ENCODE data around the gene PCAT6. TPM values are rescaled to one million over a fixed set of nuclear protein-coding genes. Genes with fewer than 3 reads are reported as not detected.

Gene PCAT6
- total and polyA plus RNA-seq, 9 donors, result 0.22 to 2.8 (median 2.3) TPM

DNA sequence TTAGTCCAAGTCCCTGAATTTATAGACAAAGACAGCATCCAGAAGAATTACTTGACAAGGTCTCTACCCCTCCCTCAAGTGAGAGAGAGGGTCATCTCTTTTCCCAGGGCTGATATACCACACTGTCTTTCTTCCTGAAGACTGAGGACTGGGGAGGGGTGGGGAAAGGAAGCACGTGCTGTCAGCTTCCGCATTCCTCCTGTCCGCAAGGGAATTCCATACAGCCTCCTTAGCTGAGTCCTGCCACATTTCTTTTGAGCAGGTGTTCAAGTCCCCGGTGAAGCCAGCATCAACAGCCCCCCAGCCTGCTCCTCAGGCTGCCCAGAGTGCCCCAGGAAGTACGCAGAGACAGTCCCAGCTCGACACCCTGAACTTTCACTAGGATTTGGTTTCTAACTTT, 34.2 kb downstream of the PCAT6 start:
- no peak overlapping the region for H3K27ac ChIP-seq (ENCODE audit: low read length)
- no peak overlapping the region for H3K4me3 ChIP-seq (ENCODE audit: low read length)
- peaks cover 4% of the 10 kb centered on the region for H3K4me1 ChIP-seq (ENCODE audit: control insufficient read depth, insufficient read depth, low read length)
- H3K27me3 ChIP-seq (ENCODE audit: control insufficient read depth, insufficient read depth, low read length), result peaks cover 2% of the 10 kb centered on the region
- no peaks in the 10 kb centered on the region for H3K36me3 ChIP-seq (ENCODE audit: control insufficient read depth, insufficient read depth, low read length)
- DNase-seq, result no peak
- H3K9me3 ChIP-seq (replicated peaks; ENCODE audit: control insufficient read depth, low read depth, low read length), result no peaks in the 10 kb centered on the region
- whole genome bisulfite sequencing (ENCODE audit: insufficient coverage), result 66% methylated on average over 3 of the region's 6 CpGs

- Histone ChIP-seq H3K27ac (ENCODE audit: low read length) (no peak overlapping the region), H3K36me3 (ENCODE audit: control insufficient read depth, insufficient read depth, low read length) (no peaks in the 10 kb centered on the region), H3K4me1 (ENCODE audit: control insufficient read depth, insufficient read depth, low read length) (peaks cover 4% of the 10 kb centered on the region), H3K9me3 (replicated peaks; ENCODE audit: control insufficient read depth, low read depth, low read length) (no peaks in the 10 kb centered on the region), H3K4me3 (ENCODE audit: low read length) (no peak overlapping the region), H3K27me3 (ENCODE audit: control insufficient read depth, insufficient read depth, low read length) (peaks cover 2% of the 10 kb centered on the region)
- no CpG with 5 or more reads among the region's 2 CpGs for WGBS (ENCODE audit: insufficient coverage)
- DNase-seq, result no peak
Observed at GRCh38 chr1:202848191-202848542, 37.4 kb downstream of the PCAT6 start.

DNA sequence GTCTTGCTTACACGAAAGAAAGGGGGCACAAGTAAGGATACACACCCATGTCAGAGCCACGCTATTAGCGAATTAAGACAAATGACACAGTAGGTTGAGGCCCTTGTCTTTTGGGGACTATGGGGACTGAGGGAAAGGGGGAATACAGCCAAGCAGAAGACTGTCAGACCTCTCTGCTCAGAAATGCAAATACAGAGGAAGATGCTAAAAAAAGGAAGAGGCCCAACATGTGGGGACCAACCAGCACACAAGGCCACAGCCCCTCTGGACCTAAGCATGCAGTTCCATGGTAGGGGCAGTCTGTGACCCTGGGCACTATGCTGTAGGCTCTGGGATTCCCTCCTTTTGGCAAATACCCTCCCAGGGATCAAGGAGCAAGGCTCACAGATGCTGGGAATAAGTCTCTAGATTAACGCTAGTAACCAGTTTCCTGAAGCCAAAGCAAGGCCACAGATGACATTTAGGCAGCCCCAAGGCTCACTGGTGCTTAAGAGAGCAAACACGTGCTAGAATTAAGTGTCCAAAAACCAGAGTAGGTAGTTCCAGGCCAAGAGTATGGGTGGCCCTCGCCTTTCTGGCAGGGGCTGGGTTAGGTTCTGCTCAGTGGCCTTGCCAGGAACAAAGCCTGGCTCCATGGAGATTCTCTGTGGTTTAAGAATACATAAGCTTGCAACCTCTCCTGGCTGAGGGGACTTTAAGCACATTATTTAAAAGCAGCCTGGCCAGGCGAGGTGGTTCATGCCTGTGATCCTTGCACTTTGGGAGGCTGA, 40.0 kb downstream of the PCAT6 start:
- H3K36me3 ChIP-seq (ENCODE audit: control insufficient read depth, insufficient read depth, low read length), result no peaks in the 10 kb centered on the region
- H3K4me3 ChIP-seq (ENCODE audit: low read length), result no peak overlapping the region
- WGBS (ENCODE audit: insufficient coverage), result 79% methylated on average over 5 of the region's 7 CpGs
- H3K4me1 ChIP-seq (ENCODE audit: control insufficient read depth, insufficient read depth, low read length), result no peaks in the 10 kb centered on the region
- H3K9me3 ChIP-seq (replicated peaks; ENCODE audit: control insufficient read depth, low read depth, low read length), result no peaks in the 10 kb centered on the region
- no peaks in the 10 kb centered on the region for H3K27me3 ChIP-seq (ENCODE audit: control insufficient read depth, insufficient read depth, low read length)
- H3K27ac ChIP-seq (ENCODE audit: low read length), result no peak overlapping the region
- DNase-seq, result peak; percentile 20

GRCh38 chr1:202852163-202852904, 41.6 kb downstream of the PCAT6 start:
- Histone ChIP-seq H3K27me3 (ENCODE audit: control insufficient read depth, insufficient read depth, low read length) (no peaks in the 10 kb centered on the region), H3K4me3 (ENCODE audit: low read length) (no peak overlapping the region), H3K27ac (ENCODE audit: low read length) (no peak overlapping the region), H3K36me3 (ENCODE audit: control insufficient read depth, insufficient read depth, low read length) (no peaks in the 10 kb centered on the region), H3K4me1 (ENCODE audit: control insufficient read depth, insufficient read depth, low read length) (peaks cover under 1% of the 10 kb centered on the region), H3K9me3 (replicated peaks; ENCODE audit: control insufficient read depth, low read depth, low read length) (no peaks in the 10 kb centered on the region)
- whole genome bisulfite sequencing (ENCODE audit: insufficient coverage), result 48% methylated on average over 10 of the region's 15 CpGs
- DNase-seq, result no peak

GRCh38 chr1:202854787-202855186, 44.0 kb downstream of the PCAT6 start:
- H3K27ac ChIP-seq (ENCODE audit: low read length), result no peak overlapping the region
- DNase-seq, result no peak
- H3K36me3 ChIP-seq (ENCODE audit: control insufficient read depth, insufficient read depth, low read length), result no peaks in the 10 kb centered on the region
- H3K27me3 ChIP-seq (ENCODE audit: control insufficient read depth, insufficient read depth, low read length), result no peaks in the 10 kb centered on the region
- H3K4me3 ChIP-seq (ENCODE audit: low read length), result no peak overlapping the region
- 93% methylated on average over 8 of the region's 8 CpGs for WGBS (ENCODE audit: insufficient coverage)
- no peaks in the 10 kb centered on the region for H3K9me3 ChIP-seq (replicated peaks; ENCODE audit: control insufficient read depth, low read depth, low read length)
- H3K4me1 ChIP-seq (ENCODE audit: control insufficient read depth, insufficient read depth, low read length), result peaks cover 8% of the 10 kb centered on the region

DNA sequence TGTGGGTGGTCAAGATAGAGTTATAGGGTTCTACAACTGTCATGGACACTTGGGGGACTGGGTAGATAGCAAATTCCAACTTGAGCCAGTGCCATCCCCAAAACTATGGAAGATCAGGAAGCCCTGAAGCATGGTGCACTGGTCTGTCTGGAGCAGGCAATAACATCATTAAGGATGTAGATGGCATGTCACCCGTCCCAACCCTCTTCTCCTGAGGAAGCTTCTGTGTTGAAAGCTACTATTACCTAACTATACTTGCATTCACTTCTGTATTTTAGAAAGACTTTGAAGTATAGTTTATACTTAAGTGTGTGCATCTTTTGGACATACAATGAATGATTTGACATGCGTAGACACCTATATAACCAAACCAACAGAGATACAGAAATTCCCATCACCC, 45.3 kb downstream of the PCAT6 start:
- WGBS (ENCODE audit: insufficient coverage), result no CpG with 5 or more reads among the region's 2 CpGs
- no peak for DNase-seq
- H3K36me3 ChIP-seq (ENCODE audit: control insufficient read depth, insufficient read depth, low read length), result no peaks in the 10 kb centered on the region

GRCh38 chr1:202857136-202857610, 46.4 kb downstream of the PCAT6 start:
- Histone ChIP-seq H3K4me1 (ENCODE audit: control insufficient read depth, insufficient read depth, low read length) (peaks cover 15% of the 10 kb centered on the region), H3K36me3 (ENCODE audit: control insufficient read depth, insufficient read depth, low read length) (no peaks in the 10 kb centered on the region), H3K27me3 (ENCODE audit: control insufficient read depth, insufficient read depth, low read length) (no peaks in the 10 kb centered on the region), H3K9me3 (replicated peaks; ENCODE audit: control insufficient read depth, low read depth, low read length) (no peaks in the 10 kb centered on the region), H3K4me3 (ENCODE audit: low read length) (no peak overlapping the region), H3K27ac (ENCODE audit: low read length) (no peak overlapping the region)
- WGBS (ENCODE audit: insufficient coverage), result 71% methylated on average over 1 of the region's 4 CpGs
- no peak for DNase-seq

More for the DNA sequence above, 45.3 kb downstream of the PCAT6 start:
- no peaks in the 10 kb centered on the region for H3K27me3 ChIP-seq (ENCODE audit: control insufficient read depth, insufficient read depth, low read length)
- H3K27ac ChIP-seq (ENCODE audit: low read length), result no peak overlapping the region
- no peaks in the 10 kb centered on the region for H3K9me3 ChIP-seq (replicated peaks; ENCODE audit: control insufficient read depth, low read depth, low read length)
- H3K4me1 ChIP-seq (ENCODE audit: control insufficient read depth, insufficient read depth, low read length), result peaks cover 12% of the 10 kb centered on the region
- no peak overlapping the region for H3K4me3 ChIP-seq (ENCODE audit: low read length)

DNA sequence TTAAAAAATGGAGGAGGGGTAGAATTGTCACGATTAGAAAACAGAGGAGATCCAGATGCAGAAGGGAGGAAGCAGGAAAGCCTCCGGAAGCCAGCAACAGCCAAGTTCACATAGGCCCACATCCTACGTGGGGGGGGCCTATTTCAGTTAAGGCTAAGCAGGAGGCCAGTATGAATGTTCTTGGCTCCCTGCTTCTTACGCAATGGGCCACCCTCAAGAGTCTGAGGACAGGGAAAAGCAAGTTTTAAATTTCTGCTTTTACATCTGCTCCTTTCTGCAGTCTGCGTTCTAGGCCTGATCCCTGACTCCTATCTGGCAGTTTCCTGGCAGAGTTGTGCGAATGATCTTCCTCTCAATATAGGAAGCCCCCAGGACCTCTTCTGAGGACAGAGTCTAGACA, 47.6 kb downstream of the PCAT6 start:
- WGBS (ENCODE audit: insufficient coverage), result 31% methylated on average over 3 of the region's 6 CpGs
- peak; percentile 87 for DNase-seq

DNA sequence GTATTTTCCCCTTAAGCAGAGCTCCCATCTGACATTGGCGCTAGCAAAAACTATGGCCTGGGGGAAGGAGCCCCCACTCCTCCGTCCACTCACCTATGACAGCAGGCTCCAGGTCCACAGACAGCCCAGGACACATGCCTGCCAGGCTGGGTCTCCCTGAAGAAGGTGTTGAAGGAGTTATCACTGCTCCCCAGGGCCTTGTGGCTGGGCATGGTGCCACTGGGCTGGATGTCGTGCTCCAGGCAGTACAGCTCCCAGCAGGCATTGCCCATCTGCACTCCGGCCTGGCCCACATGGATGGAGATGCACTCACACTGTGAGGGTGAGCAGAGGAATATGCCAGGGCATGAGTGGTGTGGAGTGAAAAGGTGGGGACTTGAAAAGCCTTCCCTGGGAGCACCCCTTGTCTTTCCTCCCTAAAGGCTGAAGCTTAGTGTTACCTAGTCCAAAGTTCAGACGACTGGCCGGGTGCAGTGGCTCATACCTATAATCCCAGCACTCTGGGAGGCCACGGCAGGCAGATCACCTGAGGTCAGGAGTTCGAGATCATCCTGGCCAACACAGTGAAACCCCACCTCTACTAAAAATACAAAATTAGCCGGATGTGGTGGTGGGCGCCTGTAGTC, 48.1 kb downstream of the PCAT6 start:
- WGBS (ENCODE audit: insufficient coverage), result 79% methylated on average over 5 of the region's 10 CpGs
- DNase-seq, result no peak
- no peak overlapping the region for H3K4me3 ChIP-seq (ENCODE audit: low read length)
- no peaks in the 10 kb centered on the region for H3K36me3 ChIP-seq (ENCODE audit: control insufficient read depth, insufficient read depth, low read length)
- peaks cover 15% of the 10 kb centered on the region for H3K4me1 ChIP-seq (ENCODE audit: control insufficient read depth, insufficient read depth, low read length)
- H3K27me3 ChIP-seq (ENCODE audit: control insufficient read depth, insufficient read depth, low read length), result no peaks in the 10 kb centered on the region
- H3K27ac ChIP-seq (ENCODE audit: low read length), result peak overlapping the region; percentile 48
- no peaks in the 10 kb centered on the region for H3K9me3 ChIP-seq (replicated peaks; ENCODE audit: control insufficient read depth, low read depth, low read length)

More for the DNA sequence above, 47.6 kb downstream of the PCAT6 start:
- Histone ChIP-seq H3K9me3 (replicated peaks; ENCODE audit: control insufficient read depth, low read depth, low read length) (no peaks in the 10 kb centered on the region), H3K36me3 (ENCODE audit: control insufficient read depth, insufficient read depth, low read length) (no peaks in the 10 kb centered on the region), H3K27me3 (ENCODE audit: control insufficient read depth, insufficient read depth, low read length) (no peaks in the 10 kb centered on the region), H3K4me3 (ENCODE audit: low read length) (no peak overlapping the region), H3K27ac (ENCODE audit: low read length) (peak overlapping the region; percentile 48), H3K4me1 (ENCODE audit: control insufficient read depth, insufficient read depth, low read length) (peaks cover 15% of the 10 kb centered on the region)

DNA sequence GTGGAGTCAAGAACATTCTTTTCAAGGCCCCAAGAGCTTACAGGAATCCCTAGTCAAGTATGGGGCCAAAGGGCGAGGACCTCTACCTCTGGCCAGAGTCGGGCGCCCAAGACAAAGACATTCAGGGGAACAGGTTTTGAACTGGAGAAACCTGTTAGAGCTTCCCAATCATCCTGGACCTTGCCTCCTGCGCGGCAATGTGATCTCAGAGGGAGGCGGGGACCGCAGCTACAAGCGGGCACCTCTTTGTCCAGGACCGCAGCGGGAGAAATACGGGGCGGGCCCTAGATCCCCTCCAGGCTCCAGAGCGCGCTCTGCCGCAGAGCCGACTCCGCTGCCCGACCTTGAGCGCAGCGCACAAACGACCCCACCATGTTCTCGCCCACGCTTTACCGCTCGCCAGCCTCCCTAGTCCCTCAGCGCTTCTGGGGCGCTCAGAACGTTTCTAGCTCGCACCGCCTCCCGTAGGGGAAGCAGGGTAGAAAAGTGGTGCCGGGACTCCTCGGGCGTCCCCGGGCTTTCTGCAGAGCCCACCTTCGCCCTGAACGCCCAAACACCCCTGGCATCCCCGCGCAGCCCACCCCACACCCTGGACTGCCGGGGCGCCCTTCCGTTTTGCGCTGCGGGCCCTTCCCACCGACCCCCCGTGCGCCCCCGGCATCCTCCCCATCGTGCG, 50.1 kb downstream of the PCAT6 start:
- Histone ChIP-seq H3K27ac (ENCODE audit: low read length) (no peak overlapping the region), H3K4me3 (ENCODE audit: low read length) (peak overlapping the region; percentile 72), H3K36me3 (ENCODE audit: control insufficient read depth, insufficient read depth, low read length) (no peaks in the 10 kb centered on the region), H3K4me1 (ENCODE audit: control insufficient read depth, insufficient read depth, low read length) (peaks cover 15% of the 10 kb centered on the region), H3K27me3 (ENCODE audit: control insufficient read depth, insufficient read depth, low read length) (no peaks in the 10 kb centered on the region), H3K9me3 (replicated peaks; ENCODE audit: control insufficient read depth, low read depth, low read length) (no peaks in the 10 kb centered on the region)
- 2% methylated on average over 33 of the region's 50 CpGs for WGBS (ENCODE audit: insufficient coverage)
- DNase-seq, result peak; percentile 25
